C4-2B (cell line): ENCODE results near the gene RNU6-1.

Experiments
- ZFX ChIP-seq: fragments of 450-650 bp; IDR thresholded peaks from 2 replicates; pipeline ENCODE4 v1.6.1; 2017
- TF ChIP-seq, protein P1 (sequence below): fragments of 450-650 bp; conservative IDR thresholded peaks from 2 replicates; pipeline ENCODE4 v1.5.1; 2017; ENCODE audit warnings: mild to moderate bottlenecking

DNA sequence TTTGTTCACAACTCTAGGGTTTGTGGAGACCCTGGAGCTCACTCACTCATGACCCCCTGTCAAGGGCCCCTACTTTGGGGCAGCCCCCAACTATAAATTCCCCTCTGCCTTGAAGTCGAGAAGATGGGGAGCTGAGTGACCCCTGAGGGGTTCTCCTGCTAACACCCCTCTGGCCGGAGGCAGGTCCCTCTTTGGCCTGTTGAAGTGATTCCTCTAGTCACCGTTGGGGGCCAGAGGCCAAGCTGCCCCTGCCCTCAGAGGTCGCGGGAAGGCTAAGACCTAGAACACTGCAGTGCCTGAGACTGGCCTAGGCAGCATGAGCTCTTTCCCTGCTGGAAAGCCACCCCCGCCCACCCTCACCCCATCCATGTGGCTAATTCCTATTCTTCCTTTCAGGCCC lies 30.0 kb downstream of the RNU6-1 start:
- TF ChIP-seq, protein P1, sequence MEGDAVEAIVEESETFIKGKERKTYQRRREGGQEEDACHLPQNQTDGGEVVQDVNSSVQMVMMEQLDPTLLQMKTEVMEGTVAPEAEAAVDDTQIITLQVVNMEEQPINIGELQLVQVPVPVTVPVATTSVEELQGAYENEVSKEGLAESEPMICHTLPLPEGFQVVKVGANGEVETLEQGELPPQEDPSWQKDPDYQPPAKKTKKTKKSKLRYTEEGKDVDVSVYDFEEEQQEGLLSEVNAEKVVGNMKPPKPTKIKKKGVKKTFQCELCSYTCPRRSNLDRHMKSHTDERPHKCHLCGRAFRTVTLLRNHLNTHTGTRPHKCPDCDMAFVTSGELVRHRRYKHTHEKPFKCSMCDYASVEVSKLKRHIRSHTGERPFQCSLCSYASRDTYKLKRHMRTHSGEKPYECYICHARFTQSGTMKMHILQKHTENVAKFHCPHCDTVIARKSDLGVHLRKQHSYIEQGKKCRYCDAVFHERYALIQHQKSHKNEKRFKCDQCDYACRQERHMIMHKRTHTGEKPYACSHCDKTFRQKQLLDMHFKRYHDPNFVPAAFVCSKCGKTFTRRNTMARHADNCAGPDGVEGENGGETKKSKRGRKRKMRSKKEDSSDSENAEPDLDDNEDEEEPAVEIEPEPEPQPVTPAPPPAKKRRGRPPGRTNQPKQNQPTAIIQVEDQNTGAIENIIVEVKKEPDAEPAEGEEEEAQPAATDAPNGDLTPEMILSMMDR: no peak
- no peak for TF ChIP-seq ZFX
